IMR-90 (cell line): ENCODE measurements around the gene NPPB. TPM values are rescaled to one million over a fixed set of nuclear protein-coding genes. Genes with fewer than 3 reads are reported as not detected.

Experiments used
- ATAC-seq: fragments of 200-7000 bp; cut with Tn5 transposase; 2 replicates; pipeline ENCODE4 v1.9.1; 2020; ENCODE audit warnings: low read depth, mild to moderate bottlenecking, moderate library complexity
- BruUV-seq: library from RNA; stranded (reverse); fragments of 400-500 nt; replicated peaks from 2 replicates; lab custom pipeline; 2021; lab: Mats Ljungman, UMichigan
- CTCF ChIA-PET: fragments of 300-600 bp; formaldehyde crosslinking; extraction: SDS; loops from one replicate; lab custom pipeline; 2021; ENCODE audit warnings: antibody characterized with exemption; lab: Yijun Ruan, JAX
- POLR2A ChIA-PET: fragments of 300-600 bp; sonication (Branson Sonifier 250); formaldehyde crosslinking; loops from one replicate; lab custom pipeline; 2022; ENCODE audit warnings: antibody characterized with exemption; ENCODE audit not compliant: unreplicated experiment; lab: Charles Lee
- DNase-seq: peaks from one replicate; pipeline ENCODE4 v3.0.0; 2013
- H2AFZ ChIP-seq: replicated peaks from 2 replicates; pipeline ENCODE3; 2013; ENCODE audit warnings: low read length, mild to moderate bottlenecking; ENCODE audit not compliant: poor library complexity
- H2AK5ac ChIP-seq: 2 replicates; pipeline ENCODE4 v1.6.1; 2013; ENCODE audit warnings: low read depth, low read length, inconsistent platforms
- H2AK9ac ChIP-seq: replicated peaks from 2 replicates; pipeline ENCODE3; 2013; ENCODE audit warnings: mild to moderate bottlenecking, low read depth, low read length, moderate library complexity; ENCODE audit not compliant: poor library complexity
- H2BK120ac ChIP-seq: 2 replicates; pipeline ENCODE4 v1.6.1; 2013; ENCODE audit warnings: low read depth, low read length, inconsistent platforms
- H2BK15ac ChIP-seq: 3 replicates; pipeline ENCODE4 v1.6.1; 2013; ENCODE audit warnings: low read depth, low read length, inconsistent platforms
- H2BK20ac ChIP-seq: 2 replicates; pipeline ENCODE4 v1.6.1; 2013; ENCODE audit warnings: low read depth, mild to moderate bottlenecking, inconsistent platforms, low read length, moderate library complexity
- H2BK5ac ChIP-seq: 2 replicates; pipeline ENCODE4 v1.6.1; 2013; ENCODE audit warnings: mild to moderate bottlenecking, low read depth, low read length, inconsistent platforms; ENCODE audit not compliant: poor library complexity, severe bottlenecking
- H3K14ac ChIP-seq: replicated peaks from 2 replicates; pipeline ENCODE4 v1.6.1; 2013; ENCODE audit warnings: low read depth, low read length, inconsistent platforms
- H3K18ac ChIP-seq: 2 replicates; pipeline ENCODE4 v1.6.1; 2013; ENCODE audit warnings: low read depth, low read length, control low read depth
- H3K23ac ChIP-seq: 2 replicates; pipeline ENCODE4 v1.6.1; 2013; ENCODE audit warnings: low read depth, low read length, inconsistent platforms
- H3K27ac ChIP-seq: 2 replicates; pipeline ENCODE4 v1.5.1; 2013; ENCODE audit warnings: mild to moderate bottlenecking, control low read depth, low read length; ENCODE audit not compliant: insufficient read depth
- H3K27me3 ChIP-seq: 2 replicates; pipeline ENCODE4 v1.6.1; 2013; ENCODE audit warnings: low read length; ENCODE audit not compliant: control insufficient read depth, insufficient read depth
- H3K36me3 ChIP-seq: 2 replicates; pipeline ENCODE4 v1.6.1; 2013; ENCODE audit warnings: low read length, mixed read lengths; ENCODE audit not compliant: control insufficient read depth, insufficient read depth
- H3K4ac ChIP-seq: 2 replicates; pipeline ENCODE4 v1.6.1; 2013; ENCODE audit warnings: low read depth, low read length, inconsistent platforms
- H3K4me1 ChIP-seq: 2 replicates; pipeline ENCODE4 v1.6.1; 2013; ENCODE audit warnings: low read length, mixed read lengths; ENCODE audit not compliant: control insufficient read depth, insufficient read depth
- H3K4me2 ChIP-seq: 2 replicates; pipeline ENCODE4 v1.6.1; 2013; ENCODE audit warnings: low read depth, mild to moderate bottlenecking, control low read depth, low read length, moderate library complexity
- H3K4me3 ChIP-seq: 2 replicates; pipeline ENCODE4 v1.5.1; 2013; ENCODE audit warnings: low read depth, mild to moderate bottlenecking, control low read depth, low read length, moderate library complexity; ENCODE audit not compliant: insufficient read depth
- H3K56ac ChIP-seq: 2 replicates; pipeline ENCODE4 v1.6.1; 2013; ENCODE audit warnings: low read length, inconsistent platforms; ENCODE audit not compliant: insufficient read depth; ENCODE audit errors: extremely low read depth
- H3K79me1 ChIP-seq, 2 experiments: 2 replicates each; pipeline ENCODE4 v1.6.1; 2013; ENCODE audit warnings: low read length in 2 of 2, inconsistent platforms in 1 of 2, low read depth in 1 of 2
- H3K9ac ChIP-seq: 2 replicates; pipeline ENCODE4 v1.6.1; 2013; ENCODE audit warnings: low read depth, low read length, control low read depth
- H3K9me1 ChIP-seq: 2 replicates; pipeline ENCODE4 v1.6.1; 2013; ENCODE audit warnings: low read length, inconsistent platforms; ENCODE audit not compliant: insufficient read depth
- H3K9me3 ChIP-seq: 2 replicates; pipeline ENCODE4 v1.6.1; 2013; ENCODE audit warnings: low read length; ENCODE audit not compliant: control insufficient read depth, insufficient read depth
- H4K20me1 ChIP-seq: 2 replicates; pipeline ENCODE4 v1.6.1; 2013; ENCODE audit warnings: low read length, inconsistent platforms; ENCODE audit not compliant: insufficient read depth
- H4K5ac ChIP-seq: 2 replicates; pipeline ENCODE4 v1.6.1; 2013; ENCODE audit warnings: mild to moderate bottlenecking, low read depth, low read length, control low read depth
- H4K8ac ChIP-seq, 2 experiments: 2 replicates each; pipeline ENCODE4 v1.6.1; 2013; ENCODE audit warnings: low read depth in 2 of 2, low read length in 2 of 2, control low read depth in 1 of 2, inconsistent platforms in 1 of 2
- H4K91ac ChIP-seq: 2 replicates; pipeline ENCODE4 v1.6.1; 2013; ENCODE audit warnings: low read depth, low read length, inconsistent platforms; ENCODE audit not compliant: insufficient read depth
- BHLHE40 ChIP-seq: fragments of 150-350 bp; IDR thresholded peaks from 2 replicates; pipeline ENCODE4 v1.6.1; 2016; ENCODE audit warnings: mild to moderate bottlenecking, low read depth, low read length
- CEBPB ChIP-seq: IDR thresholded peaks from 2 replicates; pipeline ENCODE4 v1.6.1; 2012; ENCODE audit warnings: low read depth, low read length, improper control_type of control experiment
- CHD1 ChIP-seq: IDR thresholded peaks from 2 replicates; pipeline ENCODE4 v1.6.1; 2012; ENCODE audit warnings: low read depth, low read length, improper control_type of control experiment
- CTCF ChIP-seq: conservative IDR thresholded peaks from 2 replicates; pipeline ENCODE4 v1.5.1; 2012; ENCODE audit warnings: mild to moderate bottlenecking, low read depth, low read length, improper control_type of control experiment
- ELK1 ChIP-seq: fragments of 150-350 bp; IDR thresholded peaks from 2 replicates; pipeline ENCODE4 v1.6.1; 2016; ENCODE audit warnings: low read depth, mild to moderate bottlenecking, low read length, moderate library complexity, borderline replicate concordance
- FOS ChIP-seq: fragments of 150-350 bp; IDR thresholded peaks from 2 replicates; pipeline ENCODE4 v1.6.1; 2016; ENCODE audit warnings: low read depth, low read length
- MAFK ChIP-seq: IDR thresholded peaks from 2 replicates; pipeline ENCODE4 v1.6.1; 2012; ENCODE audit warnings: low read depth, low read length, improper control_type of control experiment
- MAZ ChIP-seq: IDR thresholded peaks from 2 replicates; pipeline ENCODE4 v1.6.1; 2012; ENCODE audit warnings: low read depth, mild to moderate bottlenecking, low read length, improper control_type of control experiment, moderate library complexity, borderline replicate concordance
- NFE2L2 ChIP-seq: fragments of 150-350 bp; IDR thresholded peaks from 2 replicates; pipeline ENCODE4 v1.6.1; 2016; ENCODE audit warnings: low read depth, mild to moderate bottlenecking, low read length
- POLR2A ChIP-seq: IDR thresholded peaks from 2 replicates; pipeline ENCODE4 v1.6.1; 2012; ENCODE audit warnings: mild to moderate bottlenecking, low read depth, low read length
- RAD21 ChIP-seq: IDR thresholded peaks from 2 replicates; pipeline ENCODE4 v1.6.1; 2012; ENCODE audit warnings: low read length, improper control_type of control experiment
- RCOR1 ChIP-seq: IDR thresholded peaks from 2 replicates; pipeline ENCODE4 v1.6.1; 2012; ENCODE audit warnings: mild to moderate bottlenecking, low read length, improper control_type of control experiment; ENCODE audit not compliant: insufficient replicate concordance
- RFX5 ChIP-seq: IDR thresholded peaks from 2 replicates; pipeline ENCODE4 v1.8.0; 2012; ENCODE audit warnings: low read depth, mild to moderate bottlenecking, low read length, moderate library complexity
- SMC3 ChIP-seq: fragments of 150-350 bp; IDR thresholded peaks from 2 replicates; pipeline ENCODE4 v1.6.1; 2016; ENCODE audit warnings: low read depth, mild to moderate bottlenecking, antibody characterized with exemption, low read length, moderate library complexity
- USF2 ChIP-seq: fragments of 150-350 bp; IDR thresholded peaks from 2 replicates; pipeline ENCODE4 v1.6.1; 2017; ENCODE audit warnings: mild to moderate bottlenecking, antibody characterized with exemption, low read length, low read depth
- WGBS, 2 experiments: methylation state at CpG; one replicate each; pipeline versions ENCODE4 v1.1.5 to v1.1.7; 2013; ENCODE audit warnings: missing lambda C conversion rate in 2 of 2; ENCODE audit not compliant: insufficient read length in 1 of 2; ENCODE audit errors: extremely low coverage in 2 of 2; 5-methylcytosine and 5-hydroxymethylcytosine counted together
- dilution Hi-C: fragments of 300-500 bp; cut with HindIII; formaldehyde crosslinking; loops from one replicate; pipeline ENCODE4 v1.14.3; 2018; ENCODE audit warnings: low sequenced_read_pairs; ENCODE audit not compliant: unreplicated experiment
- in situ Hi-C: fragments of 300-500 bp; cut with MboI; formaldehyde crosslinking; loops from 3 replicates; pipeline ENCODE4 v1.14.3; 2019; ENCODE audit warnings: low sequenced_read_pairs, inconsistent platforms, mixed read lengths
- intact Hi-C: fragments of 100-400 bp; cut with micrococcal nuclease; formaldehyde crosslinking; loops from 2 replicates; pipeline ENCODE4 v1.10.0; 2022
- polyA plus RNA-seq, 3 experiments: library from polyadenylated mRNA; depleted of rRNA; stranded (reverse); fragments of >200 nt; gene quantifications; 2 replicates each; pipeline ENCODE4 v1.2.3, GENCODE V29; 2012; ENCODE audit warnings: low replicate concordance in 1 of 3
- total RNA-seq: library from RNA; depleted of rRNA; stranded (reverse); fragments of >200 nt; gene quantifications from 2 replicates; pipeline ENCODE4 v1.2.3, GENCODE V29; 2012

The NPPB gene
- total and polyA plus RNA-seq, 2 of the 4 experiments (the other 2 are of a cell fraction): not detected

GRCh38 chr1:11879311-11880180, 20.8 kb upstream of the NPPB start:
- no peak overlapping the region for H2BK20ac ChIP-seq
- H3K14ac ChIP-seq: no peak overlapping the region
- no TSS peak for BruUV-seq
- no peak overlapping the region for H2BK5ac ChIP-seq
- ChIA-PET CTCF (no interaction called here), POLR2A (no interaction called here)
- no peaks in the 10 kb centered on the region for H3K9me1 ChIP-seq
- no peak overlapping the region for H4K8ac ChIP-seq
- H3K36me3 ChIP-seq: no peaks in the 10 kb centered on the region
- H4K5ac ChIP-seq: no peak overlapping the region
- 62% methylated on average over 13 of the region's 28 CpGs; no CpG with 5 or more reads in 1 of the 2 experiments for WGBS, 2 experiments
- no peak overlapping the region for H3K4ac ChIP-seq
- ATAC-seq: no peak
- no peak overlapping the region for H2BK15ac ChIP-seq
- H2AK5ac ChIP-seq: no peak overlapping the region
- H3K27ac ChIP-seq: no peak overlapping the region
- H3K56ac ChIP-seq: no peak overlapping the region
- peaks cover 58% of the 10 kb centered on the region for H3K27me3 ChIP-seq
- no peak overlapping the region for H3K23ac ChIP-seq
- no peak overlapping the region for H3K18ac ChIP-seq
- no peak overlapping the region for H3K9ac ChIP-seq
- no peak for DNase-seq
- H4K91ac ChIP-seq: no peak overlapping the region
- H2AK9ac ChIP-seq: no peak overlapping the region
- in situ Hi-C loops (no loop called here), dilution Hi-C loops (no loop called here), intact Hi-C loops (no loop called here)
- H3K4me3 ChIP-seq: no peak overlapping the region
- no peak overlapping the region for H2AFZ ChIP-seq
- H4K20me1 ChIP-seq: no peaks in the 10 kb centered on the region
- H3K9me3 ChIP-seq: no peaks in the 10 kb centered on the region; the same call in 1 of the 2 replicates
- no peak overlapping the region for H3K4me2 ChIP-seq
- H3K4me1 ChIP-seq: no peaks in the 10 kb centered on the region
- H3K79me1 ChIP-seq: no peaks in the 10 kb centered on the region
- no peak overlapping the region for H2BK120ac ChIP-seq
- TF ChIP-seq RAD21: no peak
- no peak for TF ChIP-seq CEBPB
- TF ChIP-seq MAZ: no peak
- TF ChIP-seq CTCF: no peak
- TF ChIP-seq FOS: no peak
- no peak for TF ChIP-seq MAFK
- TF ChIP-seq BHLHE40: no peak
- no peak for TF ChIP-seq RFX5
- no peak for TF ChIP-seq RCOR1
- no peak for TF ChIP-seq SMC3
- TF ChIP-seq CHD1: no peak
- no peak for TF ChIP-seq USF2
- no peak for TF ChIP-seq ELK1
- no peak for TF ChIP-seq NFE2L2
- no peak for TF ChIP-seq POLR2A
